Spinal cord (tissue), 10 donors: ENCODE data around the gene ZNF654. TPM values are rescaled to one million over a fixed set of nuclear protein-coding genes. Genes with fewer than 3 reads are reported as not detected.
A peak's percentile ranks its signal among the peaks of the same experiment; 100 is the strongest.

ENCODE experiments used
- DNase-seq, 6 donors: peaks; one replicate each; pipeline versions ENCODE4 v3.0.0 to v3.0.0-alpha.2; 2013 to 2015; ENCODE audit warnings: low spot score in 6 of 6, low read depth in 4 of 6
- H3K27ac ChIP-seq: one replicate; pipeline ENCODE4 v1.5.1; 2013; ENCODE audit warnings: low read depth, low read length, control low read depth
- H3K27me3 ChIP-seq: one replicate; pipeline ENCODE4 v1.6.1; 2013; ENCODE audit warnings: low read length; ENCODE audit not compliant: control insufficient read depth, insufficient read depth
- H3K36me3 ChIP-seq: one replicate; pipeline ENCODE4 v1.6.1; 2013; ENCODE audit warnings: low read length; ENCODE audit not compliant: control insufficient read depth, insufficient read depth
- H3K4me1 ChIP-seq: one replicate; pipeline ENCODE4 v1.6.1; 2013; ENCODE audit warnings: low read length; ENCODE audit not compliant: control insufficient read depth, insufficient read depth
- H3K4me3 ChIP-seq: one replicate; pipeline ENCODE4 v1.5.1; 2013; ENCODE audit warnings: low read depth, low read length, control low read depth
- H3K9me3 ChIP-seq: one replicate; pipeline ENCODE4 v1.6.1; 2013; ENCODE audit warnings: low read length; ENCODE audit not compliant: control insufficient read depth, insufficient read depth
- WGBS: methylation state at CpG from one replicate; pipeline ENCODE4 v1.1.5; 2013; ENCODE audit warnings: missing lambda C conversion rate; ENCODE audit not compliant: insufficient coverage; 5-methylcytosine and 5-hydroxymethylcytosine counted together
- polyA plus RNA-seq, 2 donors: library from polyadenylated mRNA; unstranded; fragments of 120-200 nt; gene quantifications; one replicate each; pipeline ENCODE4 v1.2.1, GENCODE V29; 2013; ENCODE audit not compliant: insufficient read length in 2 of 2
- total RNA-seq, 2 donors: library from RNA; depleted of rRNA in 1 of 2; stranded (reverse); fragments of 120-200 nt in 1 of 2; fragments of >200 nt in 1 of 2; gene quantifications; one replicate each; pipeline versions ENCODE4 v1.2.3 to v1.2.4, GENCODE V29; 2013 to 2014
- donor health status: healthy.

The ZNF654 gene
- total and polyA plus RNA-seq, 4 donors = 10.4 to 38.2 (median 16.6) TPM

- peak within 1 kb of the TSS; percentile 93 for H3K4me3 ChIP-seq
- no peaks in the 10 kb centered on the region for H3K27me3 ChIP-seq
- H3K9me3 ChIP-seq = no peaks in the 10 kb centered on the region
- peak within 1 kb of the TSS; percentile 92 for H3K27ac ChIP-seq
- peaks cover 15% of the 10 kb centered on the region for H3K4me1 ChIP-seq
- H3K36me3 ChIP-seq = peaks cover 4% of the 10 kb centered on the region
- peak; percentile 91 to 98 (median 94) for DNase-seq
- WGBS = under 1% methylated on average over 57 of the region's 57 CpGs
Observed at GRCh38 chr3:88149509-88150362, 90.7 kb downstream of the ZNF654 start, which contains the start of gene C3orf38. C3orf38 (plus strand) TSS chr3:88149959; CDS start chr3:88150053, 94 bp downstream.

DNA sequence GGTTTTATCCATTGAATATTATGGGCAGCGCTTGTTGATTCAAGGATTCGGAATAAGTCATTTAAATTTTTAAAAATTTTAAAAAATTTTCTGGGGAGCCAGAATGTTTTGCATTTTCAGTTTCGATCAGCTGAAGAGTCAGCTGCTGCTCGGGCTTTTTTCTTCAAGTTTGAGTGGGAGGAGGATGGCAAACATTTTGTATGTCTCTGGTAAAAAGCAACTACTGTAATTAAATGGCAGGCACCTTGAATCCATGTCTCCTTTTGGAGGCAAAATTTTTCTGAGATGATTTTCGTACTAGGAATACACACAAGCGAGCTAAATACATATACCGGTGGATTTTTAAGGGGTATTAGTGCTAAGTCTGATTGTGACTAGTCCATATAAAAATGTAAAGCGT is 91.3 kb downstream of the ZNF654 start:
- no peaks in the 10 kb centered on the region for H3K9me3 ChIP-seq
- WGBS = 0% methylated on average over 2 of the region's 8 CpGs
- peaks cover 15% of the 10 kb centered on the region for H3K4me1 ChIP-seq
- H3K36me3 ChIP-seq = peaks cover 8% of the 10 kb centered on the region
- peak in 2 of 6 donors; percentile 1 to 17 for DNase-seq
- peak overlapping the region; percentile 93 for H3K4me3 ChIP-seq
- peak overlapping the region; percentile 92 for H3K27ac ChIP-seq
- H3K27me3 ChIP-seq = no peaks in the 10 kb centered on the region

DNA sequence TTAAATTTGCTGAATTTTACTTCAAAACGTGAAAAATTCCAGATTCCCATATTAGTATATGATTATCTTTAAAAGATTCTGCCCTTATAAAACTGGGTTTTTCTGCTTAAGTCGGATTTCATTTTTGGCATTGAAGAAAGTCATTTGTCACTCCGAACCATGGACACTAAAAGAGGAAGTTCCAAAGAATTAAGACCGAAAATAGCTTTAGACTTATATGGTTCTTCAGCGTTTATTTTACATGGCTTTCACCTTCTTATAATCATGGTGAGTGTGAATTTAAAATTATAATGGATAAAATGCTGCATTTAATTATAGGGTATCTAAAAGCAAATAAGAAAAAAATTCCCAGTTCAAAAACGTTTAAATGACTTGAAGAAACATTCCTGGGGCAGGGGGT is 91.8 kb downstream of the ZNF654 start:
- H3K27me3 ChIP-seq = no peaks in the 10 kb centered on the region
- no CpG with 5 or more reads among the region's 6 CpGs for WGBS
- no peaks in the 10 kb centered on the region for H3K9me3 ChIP-seq
- H3K4me3 ChIP-seq = peak overlapping the region; percentile 93
- H3K4me1 ChIP-seq = peaks cover 15% of the 10 kb centered on the region
- H3K27ac ChIP-seq = no peak overlapping the region
- peaks cover 11% of the 10 kb centered on the region for H3K36me3 ChIP-seq
- peak in 1 of 6 donors; percentile 3 for DNase-seq

- Histone ChIP-seq H3K4me1 (peaks cover 15% of the 10 kb centered on the region), H3K36me3 (peaks cover 11% of the 10 kb centered on the region), H3K4me3 (peak overlapping the region; percentile 93), H3K9me3 (no peaks in the 10 kb centered on the region), H3K27ac (no peak overlapping the region), H3K27me3 (no peaks in the 10 kb centered on the region)
- DNase-seq = peak in 2 of 6 donors; percentile 5
- 20% methylated on average over 1 of the region's 4 CpGs for WGBS
Observed at GRCh38 chr3:88151358-88151757, 92.3 kb downstream of the ZNF654 start.

DNA sequence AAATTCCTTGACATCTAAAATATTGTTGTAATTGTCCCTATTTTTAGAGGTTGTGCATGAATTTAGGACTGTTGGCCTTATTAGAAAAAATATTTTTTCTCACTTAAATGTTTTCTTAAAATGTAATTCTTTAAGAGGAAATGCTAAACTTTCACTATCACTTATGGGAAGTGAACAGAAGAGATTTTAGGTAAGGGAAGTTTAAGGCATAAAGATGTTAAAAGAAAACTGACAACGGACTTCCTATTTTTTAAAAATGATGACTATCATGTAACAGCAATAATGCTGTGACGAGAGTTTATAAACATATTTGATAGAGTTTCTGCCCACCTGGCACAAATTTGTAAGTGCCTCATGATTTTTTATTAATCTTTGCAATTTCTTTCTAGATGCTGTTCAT is 93.8 kb downstream of the ZNF654 start:
- Histone ChIP-seq H3K4me1 (peaks cover 15% of the 10 kb centered on the region), H3K36me3 (peaks cover 11% of the 10 kb centered on the region), H3K9me3 (no peaks in the 10 kb centered on the region), H3K27ac (no peak overlapping the region), H3K27me3 (no peaks in the 10 kb centered on the region), H3K4me3 (no peak overlapping the region)
- no peak for DNase-seq
- WGBS = no CpG with 5 or more reads among the region's 2 CpGs

DNA sequence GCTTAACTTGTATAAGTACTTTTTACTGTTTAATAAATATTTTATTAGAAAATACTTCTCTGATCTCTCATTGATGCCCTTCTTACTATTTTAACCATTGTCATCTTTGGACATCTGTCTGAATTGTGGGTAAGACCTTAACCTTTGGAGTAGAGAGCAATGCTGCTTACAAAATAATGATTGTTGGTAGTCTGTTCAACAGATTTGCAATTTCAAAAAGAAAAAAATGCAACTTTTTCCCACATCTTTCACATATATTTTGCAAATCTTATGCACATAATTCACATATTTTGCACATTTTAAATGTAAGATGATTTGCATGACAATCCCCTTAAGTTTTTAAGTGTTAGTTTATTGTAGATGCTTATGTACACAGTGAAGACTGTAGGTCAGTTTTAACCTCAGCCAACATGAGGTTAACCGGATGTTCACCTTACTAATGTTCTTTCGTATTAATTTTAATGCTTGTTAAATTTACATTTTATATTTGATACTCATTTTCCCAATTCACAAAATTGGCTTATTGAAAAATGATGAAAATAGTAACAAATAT is 107.4 kb downstream of the ZNF654 start:
- no peaks in the 10 kb centered on the region for H3K4me1 ChIP-seq
- no peak for DNase-seq
- H3K27ac ChIP-seq = no peak overlapping the region
- no peaks in the 10 kb centered on the region for H3K27me3 ChIP-seq
- peaks cover 7% of the 10 kb centered on the region for H3K36me3 ChIP-seq
- no CpG with 5 or more reads among the region's 2 CpGs for WGBS
- no peak overlapping the region for H3K4me3 ChIP-seq
- no peaks in the 10 kb centered on the region for H3K9me3 ChIP-seq

DNA sequence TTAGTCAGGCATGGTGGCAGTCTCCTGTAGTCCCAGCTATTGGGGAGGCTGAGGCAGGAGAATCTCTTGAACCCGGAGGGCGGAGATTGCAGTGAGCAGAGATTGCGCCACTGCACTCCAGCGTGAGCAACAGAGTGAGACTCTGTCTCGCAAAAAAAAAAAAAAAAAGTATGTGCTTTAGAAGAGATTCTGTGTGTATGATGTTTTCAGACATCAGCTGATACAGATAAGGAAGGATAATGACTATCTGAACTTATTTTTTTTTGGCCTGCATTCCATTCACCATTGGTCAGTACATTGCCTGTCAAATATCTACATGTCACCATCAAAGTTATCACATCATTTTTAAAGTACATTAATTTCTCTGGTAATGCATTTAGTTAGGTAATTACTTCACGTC is 108.1 kb downstream of the ZNF654 start:
- no peaks in the 10 kb centered on the region for H3K9me3 ChIP-seq
- H3K4me1 ChIP-seq = no peaks in the 10 kb centered on the region
- 100% methylated on average over 2 of the region's 6 CpGs for WGBS
- no peak overlapping the region for H3K27ac ChIP-seq
- H3K27me3 ChIP-seq = no peaks in the 10 kb centered on the region
- no peak for DNase-seq
- peaks cover 7% of the 10 kb centered on the region for H3K36me3 ChIP-seq
- H3K4me3 ChIP-seq = no peak overlapping the region

DNA sequence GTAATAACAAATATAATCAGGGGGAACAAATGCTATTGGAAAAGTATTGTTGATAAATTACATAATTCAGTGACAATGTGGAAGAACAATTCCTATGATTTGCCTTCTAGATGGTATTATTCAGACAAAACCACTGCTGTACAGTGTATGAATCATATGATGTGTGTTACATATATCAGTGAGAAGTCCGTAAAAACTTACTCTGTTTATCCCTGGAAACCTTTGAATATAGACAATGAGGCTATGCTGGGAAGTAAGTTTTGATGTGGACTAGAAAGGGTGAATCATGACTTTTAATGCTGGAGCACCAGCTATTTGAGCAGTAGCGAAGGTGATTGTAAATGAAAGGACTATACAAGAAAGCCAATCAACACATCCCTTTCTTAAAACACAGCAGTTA is 108.6 kb downstream of the ZNF654 start:
- Histone ChIP-seq H3K27ac (no peak overlapping the region), H3K36me3 (peaks cover 7% of the 10 kb centered on the region), H3K4me3 (no peak overlapping the region), H3K4me1 (no peaks in the 10 kb centered on the region), H3K27me3 (no peaks in the 10 kb centered on the region), H3K9me3 (no peaks in the 10 kb centered on the region)
- 100% methylated on average over 1 of the region's 2 CpGs for WGBS
- DNase-seq = no peak

DNA sequence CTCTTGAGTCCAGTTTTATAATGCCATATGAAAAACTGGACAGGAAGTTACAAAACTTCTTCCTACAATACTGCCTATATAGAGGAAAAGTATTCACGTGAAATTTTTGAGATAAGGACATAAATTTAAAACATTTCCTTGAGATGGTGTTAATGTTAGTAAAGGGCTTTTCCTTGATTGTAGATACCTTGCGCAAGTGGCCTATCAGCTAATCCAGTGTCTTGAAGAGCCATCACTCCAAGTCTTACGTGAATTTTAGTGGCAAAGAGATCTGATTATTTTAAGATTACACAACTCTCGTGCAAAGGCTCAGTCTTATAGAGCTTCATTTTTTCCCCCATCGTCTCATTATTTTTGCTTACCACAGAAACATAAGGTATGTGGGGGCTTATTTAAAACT is 109.1 kb downstream of the ZNF654 start:
- no peak for DNase-seq
- Histone ChIP-seq H3K9me3 (no peaks in the 10 kb centered on the region), H3K4me1 (no peaks in the 10 kb centered on the region), H3K4me3 (no peak overlapping the region), H3K27ac (no peak overlapping the region), H3K36me3 (peaks cover 6% of the 10 kb centered on the region), H3K27me3 (no peaks in the 10 kb centered on the region)
- 100% methylated on average over 1 of the region's 5 CpGs for WGBS
